ENCODE results near the gene TEX54. TPM values are rescaled to one million over a fixed set of nuclear protein-coding genes. Genes with fewer than 3 reads are reported as not detected.

Gene TEX54
- total and polyA plus RNA-seq, 11 donors = not detected

- Histone ChIP-seq H3K27me3 (no peaks in the 10 kb centered on the region), H3K4me1 (peaks cover 6 to 17% (median 15%) of the 10 kb centered on the region in 12 donors), H3K27ac (no peak overlapping the region), H3K4me3 (no peak overlapping the region), H3K36me3 (no peaks in the 10 kb centered on the region), H3K9me3 (no peaks in the 10 kb centered on the region)
- ATAC-seq (no peak), DNase-seq (no peak)
- TF ChIP-seq POLR2A (IDR thresholded peaks at IDR 0.05) = no peak
- 84 to 94% (median 89%) methylated on average over 6 of the region's 6 CpGs for WGBS, 4 donors
- intact Hi-C loops (cut with DNase I) = no loop called here
Measured at GRCh38 chr11:62876712-62877111, 44.1 kb upstream of the TEX54 start.

GRCh38 chr11:62875698-62876478 is 43.2 kb upstream of the TEX54 start:
- DNase-seq (no peak), ATAC-seq (no peak)
- H3K36me3 ChIP-seq = no peaks in the 10 kb centered on the region
- 86 to 94% (median 88%) methylated on average over 7 of the region's 7 CpGs for WGBS, 4 donors
- intact Hi-C loops (cut with DNase I) = no loop called here
- H3K4me1 ChIP-seq = peaks cover 6 to 17% (median 15%) of the 10 kb centered on the region in 12 donors
- H3K27ac ChIP-seq = no peak overlapping the region
- H3K27me3 ChIP-seq = no peaks in the 10 kb centered on the region
- no peaks in the 10 kb centered on the region for H3K9me3 ChIP-seq
- no peak for TF ChIP-seq POLR2A (IDR thresholded peaks at IDR 0.05)
- no peak for TF ChIP-seq CTCF (IDR thresholded peaks at IDR 0.05)
- no peak overlapping the region for H3K4me3 ChIP-seq

GRCh38 chr11:62874851-62875250 is 42.2 kb upstream of the TEX54 start:
- 95 to 99% (median 96%) methylated on average over 7 of the region's 7 CpGs for WGBS, 4 donors
- no peaks in the 10 kb centered on the region for H3K27me3 ChIP-seq
- TF ChIP-seq POLR2A (IDR thresholded peaks at IDR 0.05) (no peak), CTCF (IDR thresholded peaks at IDR 0.05) (no peak)
- peaks cover 4 to 12% (median 8%) of the 10 kb centered on the region in 12 donors for H3K4me1 ChIP-seq
- H3K27ac ChIP-seq = no peak overlapping the region
- no peak overlapping the region for H3K4me3 ChIP-seq
- ATAC-seq (no peak), DNase-seq (no peak)
- intact Hi-C loops (cut with DNase I) = no loop called here
- no peaks in the 10 kb centered on the region for H3K9me3 ChIP-seq
- no peaks in the 10 kb centered on the region for H3K36me3 ChIP-seq

GRCh38 chr11:62865635-62866034 is 33.0 kb upstream of the TEX54 start:
- H3K4me3 ChIP-seq = no peak overlapping the region
- no peaks in the 10 kb centered on the region for H3K9me3 ChIP-seq
- ATAC-seq (no peak), DNase-seq (no peak)
- H3K27me3 ChIP-seq = no peaks in the 10 kb centered on the region
- H3K27ac ChIP-seq = no peak overlapping the region
- peaks cover 0 to 8% (median 0%) of the 10 kb centered on the region in 12 donors for H3K4me1 ChIP-seq
- no peak for TF ChIP-seq CTCF (IDR thresholded peaks at IDR 0.05)
- TF ChIP-seq POLR2A (IDR thresholded peaks at IDR 0.05) = no peak
- H3K36me3 ChIP-seq = no peaks in the 10 kb centered on the region
- intact Hi-C loops (cut with DNase I) = loop anchor here in 4 of 10 donors (10.0 kb wide), 2 partner anchors 471 to 481 kb away; no protein-coding TSS in a partner anchor
- 72 to 83% (median 81%) methylated on average over 6 of the region's 6 CpGs for WGBS, 4 donors
